ENCODE results near the gene NIPBL.

DNA sequence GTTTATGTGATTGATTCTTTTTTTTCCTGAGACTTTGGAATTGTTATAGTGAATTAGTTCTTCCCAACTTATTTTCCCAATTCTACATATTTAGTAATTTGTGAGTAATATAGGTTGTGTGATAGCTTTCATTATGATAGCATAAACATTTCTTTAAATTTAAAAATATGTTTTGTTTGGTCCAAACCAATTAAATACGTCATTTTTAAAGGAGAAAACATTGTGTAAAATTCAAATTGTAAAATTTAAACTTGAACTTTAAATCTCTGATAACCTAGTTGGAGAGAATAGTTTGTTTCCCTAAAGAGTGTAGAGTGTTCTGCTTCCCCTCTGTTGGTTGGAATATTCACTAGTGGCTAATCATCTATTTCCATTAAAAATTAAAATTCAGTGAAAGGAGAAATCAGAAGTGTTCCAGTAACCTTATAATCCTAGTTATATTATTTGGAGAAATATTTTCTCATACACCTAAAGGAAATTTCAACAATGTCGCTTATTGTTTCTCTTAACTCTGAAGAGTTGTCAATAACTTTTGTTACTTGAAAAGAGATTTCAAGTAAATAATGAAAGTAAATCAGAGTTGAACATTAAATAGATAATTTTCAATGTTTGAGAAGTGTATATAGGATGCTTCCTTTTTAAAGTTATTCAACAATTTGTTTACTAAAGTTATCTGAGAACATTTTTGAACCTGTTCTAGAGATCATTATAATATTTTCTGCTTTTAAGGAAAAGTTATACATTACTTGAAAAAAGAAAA, 2.9 kb downstream of the NIPBL start:
- TF ChIP-seq EP300 (IDR thresholded peaks at IDR 0.05; ENCODE audit: borderline replicate concordance): no peak
- TF ChIP-seq, protein P1, sequence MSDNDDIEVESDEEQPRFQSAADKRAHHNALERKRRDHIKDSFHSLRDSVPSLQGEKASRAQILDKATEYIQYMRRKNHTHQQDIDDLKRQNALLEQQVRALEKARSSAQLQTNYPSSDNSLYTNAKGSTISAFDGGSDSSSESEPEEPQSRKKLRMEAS (IDR thresholded peaks at IDR 0.05): no peak
- no peak for TF ChIP-seq RAD21 (IDR thresholded peaks at IDR 0.05; ENCODE audit: low read depth)
- no peak for TF ChIP-seq YY1 (IDR thresholded peaks at IDR 0.05; ENCODE audit: low read depth)
- TF ChIP-seq TCF12 (IDR thresholded peaks at IDR 0.05; ENCODE audit: low read depth): no peak
- TF ChIP-seq NFIC (IDR thresholded peaks at IDR 0.05): no peak
- TF ChIP-seq CEBPB (IDR thresholded peaks at IDR 0.05): no peak
- TF ChIP-seq, protein P2, sequence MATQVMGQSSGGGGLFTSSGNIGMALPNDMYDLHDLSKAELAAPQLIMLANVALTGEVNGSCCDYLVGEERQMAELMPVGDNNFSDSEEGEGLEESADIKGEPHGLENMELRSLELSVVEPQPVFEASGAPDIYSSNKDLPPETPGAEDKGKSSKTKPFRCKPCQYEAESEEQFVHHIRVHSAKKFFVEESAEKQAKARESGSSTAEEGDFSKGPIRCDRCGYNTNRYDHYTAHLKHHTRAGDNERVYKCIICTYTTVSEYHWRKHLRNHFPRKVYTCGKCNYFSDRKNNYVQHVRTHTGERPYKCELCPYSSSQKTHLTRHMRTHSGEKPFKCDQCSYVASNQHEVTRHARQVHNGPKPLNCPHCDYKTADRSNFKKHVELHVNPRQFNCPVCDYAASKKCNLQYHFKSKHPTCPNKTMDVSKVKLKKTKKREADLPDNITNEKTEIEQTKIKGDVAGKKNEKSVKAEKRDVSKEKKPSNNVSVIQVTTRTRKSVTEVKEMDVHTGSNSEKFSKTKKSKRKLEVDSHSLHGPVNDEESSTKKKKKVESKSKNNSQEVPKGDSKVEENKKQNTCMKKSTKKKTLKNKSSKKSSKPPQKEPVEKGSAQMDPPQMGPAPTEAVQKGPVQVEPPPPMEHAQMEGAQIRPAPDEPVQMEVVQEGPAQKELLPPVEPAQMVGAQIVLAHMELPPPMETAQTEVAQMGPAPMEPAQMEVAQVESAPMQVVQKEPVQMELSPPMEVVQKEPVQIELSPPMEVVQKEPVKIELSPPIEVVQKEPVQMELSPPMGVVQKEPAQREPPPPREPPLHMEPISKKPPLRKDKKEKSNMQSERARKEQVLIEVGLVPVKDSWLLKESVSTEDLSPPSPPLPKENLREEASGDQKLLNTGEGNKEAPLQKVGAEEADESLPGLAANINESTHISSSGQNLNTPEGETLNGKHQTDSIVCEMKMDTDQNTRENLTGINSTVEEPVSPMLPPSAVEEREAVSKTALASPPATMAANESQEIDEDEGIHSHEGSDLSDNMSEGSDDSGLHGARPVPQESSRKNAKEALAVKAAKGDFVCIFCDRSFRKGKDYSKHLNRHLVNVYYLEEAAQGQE (IDR thresholded peaks at IDR 0.05; ENCODE audit: low read depth): no peak
- no peak for TF ChIP-seq TAF1 (IDR thresholded peaks at IDR 0.05; ENCODE audit: low read depth)
- TF ChIP-seq TEAD4 (IDR thresholded peaks at IDR 0.05): no peak
- TF ChIP-seq EGR1 (IDR thresholded peaks at IDR 0.05): no peak
- TF ChIP-seq CREB1 (IDR thresholded peaks at IDR 0.05; ENCODE audit: low read depth): no peak
- no peak for TF ChIP-seq FOXM1 (IDR thresholded peaks at IDR 0.05; ENCODE audit: borderline replicate concordance, low read depth)
